Urinary bladder (tissue), 4 donors: ENCODE results near the gene PGM2. TPM values are rescaled to one million over a fixed set of nuclear protein-coding genes. Genes with fewer than 3 reads are reported as not detected.
A peak's percentile ranks its signal among the peaks of the same experiment; 100 is the strongest.

ENCODE experiments used
- DNase-seq: peaks from one replicate; pipeline ENCODE4 v3.0.0-alpha.2; 2015; ENCODE audit errors: extremely low spot score
- H3K27ac ChIP-seq: one replicate; pipeline ENCODE4 v1.5.1; 2013; ENCODE audit warnings: low read depth, mild to moderate bottlenecking, moderate library complexity
- H3K36me3 ChIP-seq: one replicate; pipeline ENCODE4 v1.6.1; 2013; ENCODE audit warnings: mild to moderate bottlenecking, moderate library complexity; ENCODE audit not compliant: insufficient read depth
- H3K4me1 ChIP-seq: one replicate; pipeline ENCODE4 v1.6.1; 2013; ENCODE audit warnings: mild to moderate bottlenecking, moderate library complexity; ENCODE audit not compliant: insufficient read depth
- H3K4me3 ChIP-seq: one replicate; pipeline ENCODE4 v1.5.1; 2013; ENCODE audit warnings: low read depth, low read length
- WGBS: extraction: QIAGEN DNeasy Blood & Tissue Kit; methylation state at CpG from one replicate; pipeline ENCODE4 v1.1.7; 2013; 5-methylcytosine and 5-hydroxymethylcytosine counted together
- polyA plus RNA-seq: library from polyadenylated mRNA; stranded (reverse); fragments of 200-250 nt; gene quantifications from one replicate; pipeline ENCODE4 v1.2.3, GENCODE V29; 2013
- total RNA-seq: library from RNA; depleted of rRNA; stranded (reverse); fragments of >200 nt; gene quantifications from one replicate; pipeline ENCODE4 v1.2.3, GENCODE V29; 2014
- donor health status: healthy with polysubstance abuse.
- donor health status: healthy.

Gene PGM2
- total and polyA plus RNA-seq, 2 donors, result 12.9 to 50.3 TPM

- Histone ChIP-seq H3K4me1 (peaks cover 1% of the 10 kb centered on the region), H3K36me3 (peaks cover 2% of the 10 kb centered on the region), H3K27ac (peak overlapping the region; percentile 80), H3K4me3 (peak overlapping the region; percentile 86)
- WGBS, result 6% methylated on average over 38 of the region's 38 CpGs
- DNase-seq, result peak; percentile 35
Measured at GRCh38 chr4:37827030-37827685, 672 bp downstream of the PGM2 start.

- H3K27ac ChIP-seq, result no peak overlapping the region
- WGBS, result 81% methylated on average over 1 of the region's 1 CpG
- DNase-seq, result no peak
Measured at GRCh38 chr4:37827802-37828321, 1.4 kb downstream of the PGM2 start.

GRCh38 chr4:37828843-37829242, 2.4 kb downstream of the PGM2 start:
- peaks cover 1% of the 10 kb centered on the region for H3K4me1 ChIP-seq
- 85% methylated on average over 3 of the region's 3 CpGs for WGBS
- peaks cover 2% of the 10 kb centered on the region for H3K36me3 ChIP-seq
- no peak for DNase-seq
- H3K4me3 ChIP-seq, result no peak overlapping the region
- no peak overlapping the region for H3K27ac ChIP-seq

More at GRCh38 chr4:37827802-37828321, 1.4 kb downstream of the PGM2 start:
- Histone ChIP-seq H3K36me3 (peaks cover 2% of the 10 kb centered on the region), H3K4me3 (peak overlapping the region; percentile 86), H3K4me1 (peaks cover 1% of the 10 kb centered on the region)

- Histone ChIP-seq H3K4me1 (peaks cover 1% of the 10 kb centered on the region), H3K4me3 (no peak overlapping the region), H3K27ac (no peak overlapping the region), H3K36me3 (peaks cover 4% of the 10 kb centered on the region)
- WGBS, result 85% methylated on average over 3 of the region's 3 CpGs
- DNase-seq, result no peak
Measured at GRCh38 chr4:37830640-37831039, 4.2 kb downstream of the PGM2 start.

- DNase-seq, result no peak
- peaks cover 6% of the 10 kb centered on the region for H3K36me3 ChIP-seq
- no peak overlapping the region for H3K4me3 ChIP-seq
- no peaks in the 10 kb centered on the region for H3K4me1 ChIP-seq
- H3K27ac ChIP-seq, result no peak overlapping the region
- WGBS, result 83% methylated on average over 5 of the region's 5 CpGs
Measured at GRCh38 chr4:37835031-37835430, 8.5 kb downstream of the PGM2 start.

GRCh38 chr4:37835806-37836205, 9.3 kb downstream of the PGM2 start:
- peaks cover 6% of the 10 kb centered on the region for H3K36me3 ChIP-seq
- no peak for DNase-seq
- WGBS, result 80% methylated on average over 6 of the region's 6 CpGs
- H3K4me1 ChIP-seq, result no peaks in the 10 kb centered on the region
- H3K27ac ChIP-seq, result no peak overlapping the region
- H3K4me3 ChIP-seq, result no peak overlapping the region

GRCh38 chr4:37836274-37836673, 9.8 kb downstream of the PGM2 start:
- no peak overlapping the region for H3K4me3 ChIP-seq
- 87% methylated on average over 10 of the region's 10 CpGs for WGBS
- H3K36me3 ChIP-seq, result peaks cover 6% of the 10 kb centered on the region
- no peak for DNase-seq
- H3K4me1 ChIP-seq, result no peaks in the 10 kb centered on the region
- no peak overlapping the region for H3K27ac ChIP-seq

GRCh38 chr4:37836838-37837440, 10.5 kb downstream of the PGM2 start:
- no peak overlapping the region for H3K27ac ChIP-seq
- no peak overlapping the region for H3K4me3 ChIP-seq
- 86% methylated on average over 4 of the region's 4 CpGs for WGBS
- no peak for DNase-seq
- H3K4me1 ChIP-seq, result no peaks in the 10 kb centered on the region
- H3K36me3 ChIP-seq, result peaks cover 5% of the 10 kb centered on the region

GRCh38 chr4:37837446-37837845, 11.0 kb downstream of the PGM2 start:
- no peak overlapping the region for H3K27ac ChIP-seq
- DNase-seq, result no peak
- peaks cover 5% of the 10 kb centered on the region for H3K36me3 ChIP-seq
- no peak overlapping the region for H3K4me3 ChIP-seq
- 69% methylated on average over 2 of the region's 2 CpGs for WGBS
- no peaks in the 10 kb centered on the region for H3K4me1 ChIP-seq

GRCh38 chr4:37839426-37839825, 12.9 kb downstream of the PGM2 start:
- H3K36me3 ChIP-seq, result peaks cover 5% of the 10 kb centered on the region
- no peak for DNase-seq
- 73% methylated on average over 2 of the region's 2 CpGs for WGBS

GRCh38 chr4:37844204-37844603, 17.7 kb downstream of the PGM2 start:
- peaks cover 5% of the 10 kb centered on the region for H3K36me3 ChIP-seq
- H3K4me3 ChIP-seq, result no peak overlapping the region
- no peaks in the 10 kb centered on the region for H3K4me1 ChIP-seq
- WGBS, result 97% methylated on average over 5 of the region's 5 CpGs
- no peak for DNase-seq
- H3K27ac ChIP-seq, result no peak overlapping the region

More at GRCh38 chr4:37839426-37839825, 12.9 kb downstream of the PGM2 start:
- Histone ChIP-seq H3K27ac (no peak overlapping the region), H3K4me1 (no peaks in the 10 kb centered on the region), H3K4me3 (no peak overlapping the region)

GRCh38 chr4:37845201-37845600, 18.7 kb downstream of the PGM2 start:
- Histone ChIP-seq H3K27ac (no peak overlapping the region), H3K4me3 (no peak overlapping the region), H3K36me3 (peaks cover 5% of the 10 kb centered on the region), H3K4me1 (no peaks in the 10 kb centered on the region)
- WGBS, result 97% methylated on average over 4 of the region's 4 CpGs
- DNase-seq, result no peak

GRCh38 chr4:37847311-37847884, 20.9 kb downstream of the PGM2 start:
- H3K4me1 ChIP-seq, result no peaks in the 10 kb centered on the region
- DNase-seq, result no peak
- no peak overlapping the region for H3K4me3 ChIP-seq
- H3K27ac ChIP-seq, result no peak overlapping the region
- H3K36me3 ChIP-seq, result peaks cover 5% of the 10 kb centered on the region
- 67% methylated on average over 5 of the region's 5 CpGs for WGBS

GRCh38 chr4:37852376-37852775, 25.9 kb downstream of the PGM2 start:
- H3K4me3 ChIP-seq, result no peak overlapping the region
- H3K36me3 ChIP-seq, result peaks cover 2% of the 10 kb centered on the region
- H3K4me1 ChIP-seq, result no peaks in the 10 kb centered on the region
- 88% methylated on average over 2 of the region's 2 CpGs for WGBS
- no peak overlapping the region for H3K27ac ChIP-seq
- DNase-seq, result no peak
